HCT116 (cell line): ENCODE results near the gene TAF1. TPM values are rescaled to one million over a fixed set of nuclear protein-coding genes. Genes with fewer than 3 reads are reported as not detected.

Experiments used
- ATAC-seq: fragments of 200-7000 bp; cut with Tn5 transposase; 2 replicates; pipeline ENCODE4 v1.9.1; 2020; ENCODE audit warnings: mild to moderate bottlenecking, moderate library complexity
- BruUV-seq: library from RNA; stranded (reverse); fragments of 400-500 nt; replicated peaks from 2 replicates; lab custom pipeline; 2021; lab: Mats Ljungman, UMichigan
- CTCF ChIA-PET: fragments of 300-600 bp; sonication (Branson Sonifier 250); formaldehyde crosslinking; loops from one replicate; lab custom pipeline; 2021; ENCODE audit warnings: antibody characterized with exemption; lab: Charles Lee
- POLR2A ChIA-PET: fragments of 300-600, 350-600 bp; sonication (Branson Sonifier 250); formaldehyde crosslinking; loops from one replicate; lab custom pipeline; 2021; ENCODE audit warnings: antibody characterized with exemption; lab: Charles Lee
- RAD21 ChIA-PET, 2 experiments: fragments of 300-600 bp; sonication (Branson Sonifier 250); formaldehyde crosslinking; loops; one replicate each; lab custom pipeline; 2023; ENCODE audit warnings: low total read pairs in 2 of 2; ENCODE audit not compliant: uncharacterized antibody in 2 of 2, unreplicated experiment in 2 of 2, low non-redundant PET in 1 of 2; lab: Charles Lee
- DNase-seq: peaks from one replicate; pipeline ENCODE4 v3.0.0-alpha.2; 2010; ENCODE audit warnings: low read depth, low spot score
- H2AFZ ChIP-seq: fragments of 200-600 bp; shearing (Covaris generic), sonication (generic); 2 replicates; pipeline ENCODE4 v1.6.1; 2017; ENCODE audit warnings: low read depth, mixed run types, mixed read lengths, antibody characterized with exemption, low read length; ENCODE audit not compliant: poor library complexity, severe bottlenecking
- H3K27ac ChIP-seq: 2 replicates; pipeline ENCODE4 v1.5.1; 2012; ENCODE audit warnings: low read depth, low read length
- H3K27me3 ChIP-seq: fragments of 200-600 bp; sonication (generic); 2 replicates; pipeline ENCODE4 v1.6.1; 2016; ENCODE audit warnings: mixed run types, low read length, mixed read lengths; ENCODE audit not compliant: insufficient read depth
- H3K36me3 ChIP-seq, 2 experiments: fragments of 200-500 bp in 1 of 2; fragments of 200-600 bp in 1 of 2; sonication (Bioruptor generic) in 1 of 2; sonication (generic) in 1 of 2; 2 replicates each; pipeline versions ENCODE4 v1.5.1 to v1.6.1; 2014 to 2016; ENCODE audit warnings: low read length in 2 of 2, inconsistent platforms in 1 of 2, mixed read lengths in 1 of 2, mixed run types in 1 of 2; ENCODE audit not compliant: insufficient read depth in 2 of 2, control insufficient read depth in 1 of 2
- H3K4me1 ChIP-seq, 2 experiments: fragments of 200-600 bp in 1 of 2; sonication (generic) in 1 of 2; 2 replicates each; pipeline versions ENCODE4 v1.5.1 to v1.6.1; 2012 to 2017; ENCODE audit warnings: low read length in 2 of 2, inconsistent platforms in 1 of 2, mild to moderate bottlenecking in 1 of 2, mixed read lengths in 1 of 2, mixed run types in 1 of 2, moderate library complexity in 1 of 2; ENCODE audit not compliant: insufficient read depth in 2 of 2, control insufficient read depth in 1 of 2
- H3K4me2 ChIP-seq: fragments of 200-600 bp; sonication (generic); 2 replicates; pipeline ENCODE4 v1.6.1; 2017; ENCODE audit warnings: mixed run types, low read length, mixed read lengths
- H3K4me3 ChIP-seq, 2 experiments: fragments of 200-600 bp in 1 of 2; sonication (generic) in 1 of 2; replicated peaks in 1 of 2; 2 replicates each; pipeline ENCODE4 v1.5.1; 2011 to 2016; ENCODE audit warnings: low read length in 2 of 2, control low read depth in 1 of 2, low read depth in 1 of 2, mild to moderate bottlenecking in 1 of 2, mixed read lengths in 1 of 2, mixed run types in 1 of 2
- H3K79me2 ChIP-seq: fragments of 200-600 bp; sonication (generic); 2 replicates; pipeline ENCODE4 v1.6.1; 2017; ENCODE audit warnings: mild to moderate bottlenecking, mixed run types, low read length, moderate library complexity, mixed read lengths; ENCODE audit not compliant: insufficient read depth
- H3K9ac ChIP-seq: fragments of 200-600 bp; sonication (generic); 2 replicates; pipeline ENCODE4 v1.6.1; 2016; ENCODE audit warnings: low read length, mixed read lengths
- H3K9me2 ChIP-seq: fragments of 200-600 bp; sonication (generic), shearing (Covaris generic); 2 replicates; pipeline ENCODE4 v1.6.1; 2017; ENCODE audit warnings: mixed run types, mild to moderate bottlenecking, moderate library complexity; ENCODE audit not compliant: insufficient read depth
- H3K9me3 ChIP-seq, 2 experiments: fragments of 200-500 bp in 1 of 2; fragments of 200-600 bp in 1 of 2; sonication (Bioruptor generic) in 1 of 2; sonication (generic) in 1 of 2; 2 replicates each; pipeline ENCODE4 v1.6.1; 2014 to 2017; ENCODE audit warnings: low read length in 2 of 2, mixed read lengths in 2 of 2, inconsistent platforms in 1 of 2, low read depth in 1 of 2, mild to moderate bottlenecking in 1 of 2, mixed run types in 1 of 2, moderate library complexity in 1 of 2; ENCODE audit not compliant: control insufficient read depth in 1 of 2, insufficient read depth in 1 of 2
- H4K20me1 ChIP-seq: fragments of 200-600 bp; sonication (generic), shearing (Covaris generic); 2 replicates; pipeline ENCODE4 v1.6.1; 2017; ENCODE audit warnings: mixed run types, mild to moderate bottlenecking, moderate library complexity; ENCODE audit not compliant: insufficient read depth
- CEBPB ChIP-seq: IDR thresholded peaks from 2 replicates; pipeline ENCODE4 v1.6.1; 2012; ENCODE audit warnings: low read depth
- EGR1 ChIP-seq: IDR thresholded peaks from 2 replicates; pipeline ENCODE4 v1.6.1; 2012; ENCODE audit warnings: low read depth
- ELF1 ChIP-seq: IDR thresholded peaks from 2 replicates; pipeline ENCODE4 v1.6.1; 2012; ENCODE audit warnings: low read depth, borderline replicate concordance
- EZH2 ChIP-seq: fragments of 200-600 bp; sonication (generic); IDR thresholded peaks from 2 replicates; pipeline ENCODE4 v1.6.1; 2017; ENCODE audit warnings: antibody characterized with exemption, mixed run types
- FOSL1 ChIP-seq: IDR thresholded peaks from 2 replicates; pipeline ENCODE4 v1.6.1; 2012; ENCODE audit warnings: low read depth
- JUND ChIP-seq: IDR thresholded peaks from 2 replicates; pipeline ENCODE4 v1.6.1; 2012
- POLR2AphosphoS5 ChIP-seq: IDR thresholded peaks from 2 replicates; pipeline ENCODE4 v1.6.1; 2011; ENCODE audit warnings: mild to moderate bottlenecking, low read depth, low read length, moderate library complexity
- REST ChIP-seq: IDR thresholded peaks from 2 replicates; pipeline ENCODE4 v1.6.1; 2012; ENCODE audit warnings: low read depth
- SP1 ChIP-seq: IDR thresholded peaks from 2 replicates; pipeline ENCODE4 v1.6.1; 2012; ENCODE audit warnings: low read depth
- TCF7L2 ChIP-seq: IDR thresholded peaks from 2 replicates; pipeline ENCODE4 v1.7.0; 2011; ENCODE audit warnings: borderline replicate concordance, inconsistent platforms; ENCODE audit not compliant: insufficient read depth, insufficient read length; ENCODE audit errors: extremely low read depth
- intact Hi-C: fragments of 100-400 bp; cut with micrococcal nuclease; formaldehyde crosslinking; loops from 2 replicates; pipeline ENCODE4 v1.10.0; 2022
- total RNA-seq: library from RNA; stranded (reverse); gene quantifications from one replicate; pipeline ENCODE4 v1.2.1, GENCODE V29; 2021; ENCODE audit not compliant: unreplicated experiment
- TF ChIP-seq, protein P1 (sequence below): IDR thresholded peaks from 2 replicates; pipeline ENCODE4 v1.6.1; 2012

Gene TAF1
- total RNA-seq, 1 experiment from 2014 or later: 27.7 TPM

GRCh38 chrX:71367396-71367795 is 1.2 kb downstream of the TAF1 start (continued):
- no peak for TF ChIP-seq REST
- TF ChIP-seq SP1: no peak
- no peak for TF ChIP-seq CEBPB
- no peak for TF ChIP-seq EZH2
- no peak for TF ChIP-seq TCF7L2
- no peak for TF ChIP-seq POLR2AphosphoS5
- no peak for TF ChIP-seq JUND

DNA sequence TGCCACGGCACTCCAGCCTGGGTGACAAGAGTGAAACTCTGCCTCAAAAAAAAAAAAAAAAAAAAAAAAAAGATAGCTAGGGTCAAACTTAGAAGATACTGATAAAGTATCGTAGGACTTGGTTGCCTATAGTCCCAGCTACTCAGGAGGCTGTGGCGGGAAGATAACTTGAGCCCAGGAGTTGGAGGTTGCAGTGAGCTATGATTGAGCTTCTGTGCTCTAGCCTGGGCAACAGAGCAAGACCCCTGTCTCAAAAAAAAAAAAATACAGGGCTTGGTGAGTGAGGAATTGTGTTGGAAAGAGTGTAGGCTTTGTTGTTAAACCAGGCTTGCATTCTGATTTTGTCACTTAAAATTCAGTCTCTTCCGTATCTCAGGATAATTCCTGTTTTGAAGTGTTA is 6.2 kb downstream of the TAF1 start:
- H3K36me3 ChIP-seq: peaks cover 7 to 18% of the 10 kb centered on the region in 2 experiments; a peak in 2 of 4 replicates
- no peaks in the 10 kb centered on the region for H3K9me3 ChIP-seq
- RAD21 ChIA-PET: no interaction called here
- no peak overlapping the region for H3K4me2 ChIP-seq
- no peak overlapping the region for H2AFZ ChIP-seq
- TF ChIP-seq FOSL1: no peak
- TF ChIP-seq, protein P1, sequence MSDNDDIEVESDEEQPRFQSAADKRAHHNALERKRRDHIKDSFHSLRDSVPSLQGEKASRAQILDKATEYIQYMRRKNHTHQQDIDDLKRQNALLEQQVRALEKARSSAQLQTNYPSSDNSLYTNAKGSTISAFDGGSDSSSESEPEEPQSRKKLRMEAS: no peak
- no peak for TF ChIP-seq ELF1
- no peak for TF ChIP-seq POLR2AphosphoS5
- no peak for TF ChIP-seq EGR1
- DNase-seq (no peak), ATAC-seq (no peak)
- H3K9ac ChIP-seq: no peak overlapping the region
- no peak overlapping the region for H3K27ac ChIP-seq
- H3K4me3 ChIP-seq: no peak overlapping the region
- POLR2A ChIA-PET: no interaction called here
- CTCF ChIA-PET: no interaction called here
- no peaks in the 10 kb centered on the region for H4K20me1 ChIP-seq
- intact Hi-C loops: no loop called here
- peaks cover 3 to 8% of the 10 kb centered on the region in 2 experiments; a peak in 2 of 4 replicates for H3K4me1 ChIP-seq
- BruUV-seq: no TSS peak
- H3K27me3 ChIP-seq: no peaks in the 10 kb centered on the region
- H3K9me2 ChIP-seq: no peaks in the 10 kb centered on the region
- H3K79me2 ChIP-seq: peaks cover 38% of the 10 kb centered on the region
